Fibroblast of upper back skin (primary cell): ENCODE results near the gene KRT80.
A peak's percentile ranks its signal among the peaks of the same experiment; 100 is the strongest.

Source experiments
- DNase-seq: peaks from one replicate; pipeline ENCODE4 v3.0.0-alpha.2; 2013

Gene KRT80

GRCh38 chr12:52228931-52229330 lies 37.1 kb upstream of the KRT80 start:
- no peak for DNase-seq

DNA sequence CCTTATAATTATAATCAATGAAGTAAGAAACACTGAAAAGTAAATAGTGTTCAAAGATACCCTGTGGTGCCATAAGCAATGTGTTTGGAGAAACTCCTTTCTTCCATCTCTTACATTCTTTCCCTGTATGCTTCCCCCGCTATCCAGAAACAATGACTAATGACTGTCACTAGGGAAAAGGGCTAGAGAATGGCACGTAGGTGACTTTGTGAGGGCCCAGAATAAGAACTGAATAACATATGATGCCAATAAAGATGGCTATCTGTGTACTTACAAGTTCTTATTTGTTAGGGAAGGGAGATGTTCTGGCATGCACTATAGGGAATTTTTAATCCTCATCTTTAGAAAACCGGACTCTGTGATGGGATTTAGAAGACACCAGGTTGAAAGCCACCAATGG lies 36.6 kb upstream of the KRT80 start:
- no peak for DNase-seq

DNA sequence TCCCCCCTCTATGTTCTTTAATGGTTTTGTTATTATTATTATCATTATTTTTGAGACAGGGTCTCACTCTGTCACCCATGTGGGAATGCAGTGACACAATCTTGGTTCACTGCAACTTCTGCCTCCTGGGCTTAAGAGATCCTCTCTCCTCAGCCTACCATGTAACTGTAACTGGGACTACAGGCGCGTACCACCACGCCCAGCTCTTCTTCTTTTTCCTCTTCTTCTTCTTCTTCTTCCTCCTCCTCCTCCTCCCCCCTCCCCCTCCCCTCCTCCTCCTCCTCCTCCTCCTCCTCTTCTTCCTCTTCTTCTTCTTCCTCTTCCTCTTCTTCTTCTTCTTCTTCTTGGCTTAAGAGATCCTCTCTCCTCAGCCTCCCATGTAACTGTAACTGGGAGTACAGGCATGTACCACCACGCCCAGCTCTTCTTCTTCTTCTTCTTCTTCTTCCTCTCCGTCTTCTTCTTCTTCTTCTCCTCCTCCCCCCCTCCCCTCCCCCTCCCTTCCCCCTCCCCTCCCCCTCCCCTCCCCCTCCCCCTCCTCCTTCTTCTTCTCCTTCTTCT lies 35.9 kb upstream of the KRT80 start:
- DNase-seq: no peak

DNA sequence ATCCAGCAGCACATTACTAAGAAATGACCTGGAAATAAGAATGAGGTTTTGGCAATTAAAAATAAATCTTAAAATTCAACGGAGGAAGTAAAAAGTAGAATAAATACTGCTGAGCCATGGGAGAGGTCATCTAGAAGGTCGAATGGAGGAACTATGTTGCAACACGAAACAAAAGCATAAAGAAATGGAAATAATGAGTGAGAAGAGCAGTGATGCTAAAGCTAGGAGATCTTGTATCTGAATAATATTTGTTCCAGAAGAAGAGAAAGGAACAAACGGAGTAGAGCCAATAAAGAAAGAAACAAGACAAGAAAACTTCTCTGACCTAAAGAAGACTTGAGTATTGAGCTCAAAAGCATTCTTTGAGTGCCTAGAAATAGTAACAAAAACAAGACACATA lies 34.6 kb upstream of the KRT80 start:
- DNase-seq: no peak

DNA sequence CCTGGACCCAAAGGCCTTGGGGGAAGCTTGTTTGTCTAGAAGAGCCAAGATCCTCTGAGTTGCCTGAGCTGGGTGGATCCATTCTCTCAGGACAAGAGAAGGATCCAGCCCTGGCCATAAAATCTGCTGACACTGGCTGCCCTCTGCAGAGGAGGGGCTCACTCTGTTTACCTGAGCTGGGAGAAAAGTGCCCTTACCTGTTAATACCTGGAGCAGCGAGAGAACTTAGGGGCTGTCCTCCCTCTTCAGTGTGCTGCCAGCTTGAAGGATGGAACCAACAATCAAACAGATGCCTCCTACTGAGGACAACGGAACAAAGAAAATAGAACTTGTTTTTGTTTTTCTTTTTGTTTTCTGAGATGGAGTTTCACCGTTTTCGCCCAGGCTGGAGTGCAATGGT lies 33.9 kb upstream of the KRT80 start:
- no peak for DNase-seq

- peak; percentile 45 for DNase-seq
Observed at GRCh38 chr12:52224151-52224550, 32.3 kb upstream of the KRT80 start.

- DNase-seq: no peak
Observed at GRCh38 chr12:52223406-52224039, 31.7 kb upstream of the KRT80 start.

GRCh38 chr12:52222692-52223091 lies 30.9 kb upstream of the KRT80 start:
- no peak for DNase-seq

DNA sequence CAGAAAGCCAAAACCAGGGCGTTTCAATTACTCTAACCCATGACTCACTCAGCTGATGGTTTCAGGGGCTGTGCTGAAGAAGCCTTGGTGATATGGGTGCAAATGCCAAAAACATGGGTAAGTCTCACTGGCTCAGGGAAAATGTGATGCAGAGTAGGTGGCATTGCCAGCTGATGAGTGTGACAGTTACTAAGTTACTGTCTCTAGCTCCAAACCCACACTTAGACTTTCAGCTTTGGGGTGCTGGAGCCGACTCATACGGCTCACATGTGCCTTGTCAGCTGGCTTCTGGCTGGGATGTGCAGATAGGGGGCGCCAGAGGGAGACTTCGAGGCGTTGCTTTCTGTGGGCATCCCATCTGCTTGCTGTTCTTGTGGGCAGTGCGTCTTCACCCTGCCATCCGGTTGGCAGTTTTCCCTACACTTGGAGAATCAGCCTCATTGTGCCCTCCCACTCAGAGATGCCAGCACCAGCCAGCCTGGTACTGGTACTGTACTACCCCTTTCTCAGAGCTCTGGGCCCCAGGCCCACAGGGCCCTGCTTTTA lies 30.2 kb upstream of the KRT80 start:
- no peak for DNase-seq

GRCh38 chr12:52221070-52221781 lies 29.4 kb upstream of the KRT80 start:
- DNase-seq: no peak

DNA sequence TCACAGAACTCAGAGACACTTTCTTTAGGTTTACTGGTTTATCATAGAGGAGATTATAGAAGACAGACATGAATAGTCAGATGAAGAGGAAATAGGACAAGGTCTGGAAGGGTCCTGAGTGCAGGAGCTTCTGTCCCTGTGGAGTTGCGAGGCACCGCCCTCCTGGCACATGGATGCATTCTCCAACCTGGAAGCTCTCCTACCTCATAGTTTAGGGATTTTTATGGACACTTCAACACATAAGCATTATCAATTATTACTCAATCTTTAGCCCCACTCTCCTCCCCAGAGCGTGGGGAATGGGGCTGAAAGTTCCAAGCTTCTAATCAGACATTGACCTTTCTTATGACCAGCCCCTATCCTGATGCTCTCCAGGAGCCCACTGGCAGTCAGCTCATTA lies 28.7 kb upstream of the KRT80 start:
- no peak for DNase-seq

DNA sequence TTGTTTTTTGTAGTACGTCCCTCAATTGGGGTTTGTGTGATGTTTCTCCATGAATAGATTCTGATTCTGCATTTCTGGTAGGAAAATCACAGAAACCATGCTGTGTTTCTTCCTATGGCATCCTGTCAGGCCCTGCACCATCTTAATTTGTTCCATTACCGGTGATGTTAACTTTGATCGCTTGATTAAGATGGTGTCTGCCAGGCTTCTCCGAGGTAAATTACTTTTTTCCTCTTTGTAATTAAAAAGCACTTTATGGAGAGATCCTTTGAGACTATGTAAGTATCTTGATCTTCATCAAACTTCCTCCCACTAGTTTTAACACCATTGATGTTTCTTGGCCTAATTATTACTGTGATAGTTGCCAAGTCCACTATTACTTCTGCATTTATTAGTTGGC lies 26.2 kb upstream of the KRT80 start:
- no peak for DNase-seq

GRCh38 chr12:52217223-52217622 lies 25.4 kb upstream of the KRT80 start:
- DNase-seq: no peak

GRCh38 chr12:52216807-52217206 lies 25.0 kb upstream of the KRT80 start:
- DNase-seq: no peak

DNA sequence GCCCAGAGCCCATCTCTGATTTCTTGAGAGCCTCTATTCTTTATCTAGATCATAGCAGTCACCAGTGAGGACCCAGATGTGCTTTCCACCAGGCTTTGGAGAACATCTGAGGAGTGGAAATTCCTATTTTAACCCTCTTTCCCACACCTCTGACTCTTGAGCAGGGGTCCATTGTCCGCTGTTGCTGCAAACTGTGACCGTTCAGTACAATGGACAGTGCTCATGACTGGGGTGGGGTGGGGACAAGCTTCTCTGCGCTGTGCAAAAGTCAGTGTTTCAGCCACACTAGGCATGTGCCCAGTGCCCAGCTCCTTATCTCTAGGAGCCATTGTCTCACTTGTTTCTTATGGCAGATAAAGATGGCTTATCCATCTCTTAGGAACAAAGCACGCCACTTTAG lies 24.3 kb upstream of the KRT80 start:
- no peak for DNase-seq

DNA sequence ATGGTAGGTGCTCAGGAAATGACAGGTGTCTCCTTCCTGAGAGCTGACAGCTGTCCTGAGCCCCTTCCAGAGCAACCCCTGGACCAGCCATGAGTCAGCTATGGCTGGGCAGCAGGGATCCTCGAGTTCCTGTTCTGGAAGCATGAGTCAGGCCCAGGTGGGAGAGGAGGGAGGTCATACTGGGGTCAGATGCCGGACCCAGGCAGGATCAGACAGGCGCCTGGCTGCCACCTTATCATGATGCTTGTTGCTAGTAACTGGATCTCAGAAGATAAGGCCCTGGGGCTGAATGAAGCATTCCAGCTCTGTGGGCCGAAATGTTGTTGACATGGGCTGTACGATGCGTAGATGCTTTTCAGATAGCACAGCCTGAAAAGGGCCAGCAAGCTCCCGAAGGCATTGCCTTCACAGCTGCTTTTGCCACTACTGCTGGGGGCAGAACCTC lies 23.8 kb upstream of the KRT80 start:
- peak; percentile 44 for DNase-seq

DNA sequence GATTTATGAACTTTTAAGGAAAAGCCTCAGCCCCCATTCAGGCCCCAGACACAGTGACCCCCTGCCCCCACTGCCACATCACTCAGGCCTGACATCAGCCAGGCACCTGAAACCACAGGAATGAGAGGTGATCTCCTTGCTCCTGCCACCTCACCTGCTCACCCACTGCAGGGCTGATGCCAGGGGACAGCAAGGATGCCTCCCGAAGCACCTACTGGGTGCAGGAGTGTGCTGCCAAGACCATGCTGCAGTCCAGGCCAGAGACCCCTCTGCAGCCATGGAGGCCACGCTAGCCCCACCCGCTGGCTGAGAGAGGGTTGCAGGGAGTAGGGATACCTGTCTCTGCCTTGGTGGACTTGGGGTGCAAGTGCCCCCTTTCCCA lies 22.6 kb upstream of the KRT80 start:
- DNase-seq: no peak

DNA sequence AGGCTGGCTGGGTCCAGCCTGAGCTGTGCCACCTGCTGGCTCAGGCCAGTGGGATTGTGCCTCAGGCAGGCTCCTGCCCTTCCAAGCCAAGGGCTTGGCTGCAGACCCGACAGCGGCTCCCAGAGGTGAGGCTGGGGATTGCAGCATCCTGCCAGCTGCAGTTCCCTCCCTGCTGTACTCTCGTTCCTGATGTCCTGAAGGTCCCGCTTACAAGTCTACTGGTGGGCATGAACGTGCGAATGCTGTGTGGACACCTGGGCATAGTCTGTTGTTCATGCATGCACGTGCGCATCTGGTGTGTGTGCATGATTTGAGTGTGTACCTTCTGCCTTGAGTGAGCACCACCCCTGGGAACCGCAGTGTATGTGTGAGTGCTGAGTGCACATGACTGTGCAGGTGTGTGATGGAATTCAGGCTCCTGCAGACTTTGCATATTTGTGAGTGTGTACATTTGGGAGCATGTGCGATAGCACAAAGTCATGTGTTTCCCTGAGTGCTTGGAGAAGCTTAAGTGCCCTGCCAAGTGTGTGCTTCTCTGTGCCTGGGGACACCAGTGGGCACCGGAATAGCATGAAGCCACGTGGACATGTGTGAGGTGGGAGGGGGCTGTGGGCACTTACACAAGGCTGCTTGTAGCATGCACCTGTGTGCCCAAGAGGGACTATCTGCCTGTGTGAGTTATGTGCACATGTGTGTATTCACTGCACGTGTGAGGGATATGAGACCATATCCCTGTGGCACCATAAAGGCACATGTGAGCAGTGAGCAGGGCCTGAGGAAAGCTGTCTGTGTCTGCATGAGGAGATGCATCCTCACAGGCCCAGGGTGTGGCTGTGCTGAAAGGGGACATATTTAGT lies 22.0 kb upstream of the KRT80 start:
- peak; percentile 66 for DNase-seq

DNA sequence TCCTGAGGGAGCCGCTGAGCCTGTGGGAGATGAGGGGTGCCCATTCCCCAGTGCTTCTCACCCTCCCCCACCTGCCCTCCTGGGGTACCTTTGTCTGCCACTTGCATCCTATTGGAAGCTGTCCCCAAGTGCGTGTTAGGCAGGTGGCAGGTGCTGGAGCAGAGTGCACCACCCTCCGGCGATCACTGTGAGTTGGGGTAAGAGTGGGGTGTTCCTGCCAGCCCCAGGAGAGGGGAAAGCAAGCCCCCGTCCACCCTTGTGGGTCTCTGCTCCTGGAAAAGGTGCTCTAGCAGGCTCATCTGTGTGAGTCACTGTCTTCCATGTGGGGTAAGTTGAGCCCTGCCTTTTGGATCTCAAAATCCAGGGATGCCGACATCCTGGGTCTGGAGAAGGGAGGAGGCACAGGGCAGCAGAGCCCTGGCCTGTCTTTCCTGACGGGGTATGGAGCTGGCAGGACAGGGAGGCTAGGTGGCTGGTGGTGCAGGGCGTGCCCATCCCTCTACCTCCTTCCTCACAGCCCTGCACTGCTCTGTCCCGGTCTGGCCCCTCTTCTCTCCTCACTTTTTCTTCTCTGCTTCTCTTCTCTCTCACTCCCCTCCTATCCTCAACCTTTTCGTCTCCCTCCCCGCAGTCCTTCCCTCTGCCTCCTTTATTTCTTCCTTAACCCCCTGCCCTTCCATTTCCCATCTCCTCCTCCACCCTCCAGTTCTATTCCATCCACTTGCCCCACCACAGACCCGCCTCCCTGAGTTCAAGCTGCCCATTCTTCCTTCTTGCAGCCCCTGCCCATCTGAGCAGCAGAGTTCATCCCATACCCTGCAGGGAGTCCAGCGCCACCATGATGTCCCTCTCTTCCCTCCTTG lies 21.1 kb upstream of the KRT80 start:
- DNase-seq: no peak

DNA sequence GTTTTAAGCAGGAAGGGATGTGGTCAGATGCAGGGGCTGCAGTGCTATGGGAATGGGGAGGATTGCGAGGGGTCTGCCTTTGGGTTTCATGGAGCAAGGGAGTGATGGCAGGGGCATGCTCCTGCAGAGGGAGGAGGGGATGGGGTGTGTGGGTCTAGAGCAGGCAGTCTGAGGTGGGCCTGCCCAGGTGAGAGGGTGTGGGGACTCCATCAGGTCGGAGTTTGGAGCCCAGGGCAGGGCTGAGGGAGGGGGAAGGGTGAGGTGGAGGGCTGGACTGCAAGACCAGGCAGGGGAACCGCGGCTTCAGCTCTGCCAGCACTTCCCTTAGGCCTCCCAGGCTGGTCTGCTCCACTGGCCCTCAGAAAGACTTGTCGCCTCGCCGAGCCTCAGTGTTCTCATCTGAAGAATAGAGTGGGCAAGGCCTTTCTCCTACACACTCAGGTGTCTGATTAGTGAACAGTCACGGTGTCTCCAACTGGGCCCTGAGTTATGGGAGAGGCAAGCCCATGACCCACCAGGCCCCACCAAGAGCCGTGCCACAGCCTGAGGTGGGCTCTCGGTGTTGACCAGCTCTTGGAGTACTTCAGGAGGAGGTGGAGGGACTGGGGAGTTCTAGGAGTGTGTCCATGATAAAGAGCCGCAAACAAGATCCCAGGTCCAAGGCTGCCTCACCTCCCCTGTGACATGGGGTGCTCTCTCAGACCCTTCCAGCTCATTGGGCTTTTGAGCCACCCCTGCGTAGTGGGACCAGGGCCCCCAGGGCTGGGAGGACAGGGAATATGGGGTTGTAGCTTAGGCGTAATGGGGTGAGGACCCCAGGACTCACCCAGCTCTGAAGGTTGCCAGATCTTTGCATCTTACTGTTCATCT lies 20.1 kb upstream of the KRT80 start:
- DNase-seq: no peak

- no peak for DNase-seq
Observed at GRCh38 chr12:52210925-52211650, 19.3 kb upstream of the KRT80 start.
